T-helper 2 cell treated with Interferon-gamma antibody and Interleukin-4, amounts not matched to agents 5 μg/mL and 100 μg/mL, for 36 hours (primary cell): ENCODE measurements around the gene SLC5A6.
A peak's percentile ranks its signal among the peaks of the same experiment; 100 is the strongest.
"Not testable (repeated sequence)": the region's sequence is repeated elsewhere in the genome, so short reads cannot be mapped to it uniquely, and the experiment has no call there.

Source experiments
- DNase-seq: peaks from one replicate; pipeline ENCODE4 v3.0.0; 2021; ENCODE audit warnings: low spot score
- H3K27ac Mint-ChIP-seq: one replicate; pipeline ENCODE4 v1.8.0; 2021; ENCODE audit warnings: mild to moderate bottlenecking, mixed read lengths
- H3K27me3 Mint-ChIP-seq: one replicate; pipeline ENCODE4 v1.8.0; 2021; ENCODE audit warnings: low read depth, mixed read lengths
- H3K36me3 Mint-ChIP-seq: one replicate; pipeline ENCODE4 v1.8.0; 2021; ENCODE audit warnings: low read depth, mixed read lengths
- H3K4me1 Mint-ChIP-seq: one replicate; pipeline ENCODE4 v1.8.0; 2021; ENCODE audit warnings: low read depth, mixed read lengths
- H3K4me3 Mint-ChIP-seq: one replicate; pipeline ENCODE4 v1.8.0; 2022; ENCODE audit warnings: mild to moderate bottlenecking, moderate library complexity, mixed read lengths
- H3K9me3 Mint-ChIP-seq: one replicate; pipeline ENCODE4 v1.8.0; 2021; ENCODE audit warnings: mixed read lengths

The SLC5A6 gene

GRCh38 chr2:27205206-27205605, 6.9 kb downstream of the SLC5A6 start:
- Mint-ChIP-seq H3K27ac (peak overlapping the region; percentile 42), H3K4me1 (peaks cover 18% of the 10 kb centered on the region), H3K4me3 (no peak overlapping the region), H3K27me3 (no peaks in the 10 kb centered on the region), H3K9me3 (no peaks in the 10 kb centered on the region), H3K36me3 (peaks cover 24% of the 10 kb centered on the region)
- DNase-seq, result no peak

GRCh38 chr2:27204566-27204965, 7.5 kb downstream of the SLC5A6 start:
- H3K9me3 Mint-ChIP-seq, result no peaks in the 10 kb centered on the region
- H3K27me3 Mint-ChIP-seq, result no peaks in the 10 kb centered on the region
- DNase-seq, result no peak
- H3K36me3 Mint-ChIP-seq, result peaks cover 24% of the 10 kb centered on the region
- no peak overlapping the region for H3K27ac Mint-ChIP-seq
- peaks cover 12% of the 10 kb centered on the region for H3K4me1 Mint-ChIP-seq
- no peak overlapping the region for H3K4me3 Mint-ChIP-seq

GRCh38 chr2:27203741-27204140, 8.3 kb downstream of the SLC5A6 start:
- peaks cover 8% of the 10 kb centered on the region for H3K4me1 Mint-ChIP-seq
- no peaks in the 10 kb centered on the region for H3K27me3 Mint-ChIP-seq
- H3K9me3 Mint-ChIP-seq, result no peaks in the 10 kb centered on the region
- peaks cover 23% of the 10 kb centered on the region for H3K36me3 Mint-ChIP-seq
- no peak overlapping the region for H3K27ac Mint-ChIP-seq
- no peak for DNase-seq
- no peak overlapping the region for H3K4me3 Mint-ChIP-seq

- no peak overlapping the region for H3K27ac Mint-ChIP-seq
- H3K4me3 Mint-ChIP-seq, result no peak overlapping the region
- H3K27me3 Mint-ChIP-seq, result no peaks in the 10 kb centered on the region
- no peak for DNase-seq
- peaks cover 8% of the 10 kb centered on the region for H3K4me1 Mint-ChIP-seq
- H3K36me3 Mint-ChIP-seq, result peaks cover 23% of the 10 kb centered on the region
- no peaks in the 10 kb centered on the region for H3K9me3 Mint-ChIP-seq
Measured at GRCh38 chr2:27202854-27203253, 9.2 kb downstream of the SLC5A6 start.

GRCh38 chr2:27201675-27202074, 10.4 kb downstream of the SLC5A6 start:
- peaks cover 19% of the 10 kb centered on the region for H3K36me3 Mint-ChIP-seq
- no peaks in the 10 kb centered on the region for H3K9me3 Mint-ChIP-seq
- peaks cover 7% of the 10 kb centered on the region for H3K4me1 Mint-ChIP-seq
- H3K27ac Mint-ChIP-seq, result no peak overlapping the region
- no peak for DNase-seq
- H3K27me3 Mint-ChIP-seq, result no peaks in the 10 kb centered on the region
- H3K4me3 Mint-ChIP-seq, result no peak overlapping the region

GRCh38 chr2:27199241-27199640, 12.8 kb downstream of the SLC5A6 start:
- no peak overlapping the region for H3K4me3 Mint-ChIP-seq
- no peak for DNase-seq
- H3K4me1 Mint-ChIP-seq, result no peaks in the 10 kb centered on the region
- H3K9me3 Mint-ChIP-seq, result no peaks in the 10 kb centered on the region
- H3K27ac Mint-ChIP-seq, result no peak overlapping the region
- peaks cover 8% of the 10 kb centered on the region for H3K36me3 Mint-ChIP-seq
- H3K27me3 Mint-ChIP-seq, result no peaks in the 10 kb centered on the region

- Mint-ChIP-seq H3K4me3 (no peak overlapping the region), H3K4me1 (no peaks in the 10 kb centered on the region), H3K27ac (no peak overlapping the region), H3K9me3 (no peaks in the 10 kb centered on the region), H3K36me3 (peaks cover 8% of the 10 kb centered on the region), H3K27me3 (no peaks in the 10 kb centered on the region)
- no peak for DNase-seq
Measured at GRCh38 chr2:27198627-27199026, 13.4 kb downstream of the SLC5A6 start.

- not testable (repeated sequence) for H3K9me3 Mint-ChIP-seq, H3K27me3 Mint-ChIP-seq, H3K27ac Mint-ChIP-seq, H3K4me1 Mint-ChIP-seq, H3K36me3 Mint-ChIP-seq, DNase-seq, H3K4me3 Mint-ChIP-seq
Measured at GRCh38 chr2:27198068-27198467, 14.0 kb downstream of the SLC5A6 start.

GRCh38 chr2:27195799-27196198, 16.3 kb downstream of the SLC5A6 start:
- H3K4me1 Mint-ChIP-seq, H3K36me3 Mint-ChIP-seq, H3K9me3 Mint-ChIP-seq, H3K4me3 Mint-ChIP-seq, DNase-seq, H3K27ac Mint-ChIP-seq, H3K27me3 Mint-ChIP-seq: not testable (repeated sequence)

GRCh38 chr2:27194538-27195354, 17.3 kb downstream of the SLC5A6 start:
- Mint-ChIP-seq H3K4me3 (no peak overlapping the region), H3K4me1 (peaks cover 2% of the 10 kb centered on the region), H3K36me3 (no peaks in the 10 kb centered on the region), H3K27ac (no peak overlapping the region), H3K27me3 (no peaks in the 10 kb centered on the region), H3K9me3 (no peaks in the 10 kb centered on the region)
- no peak for DNase-seq

- Mint-ChIP-seq H3K36me3 (no peaks in the 10 kb centered on the region), H3K27me3 (peaks cover 5% of the 10 kb centered on the region), H3K9me3 (no peaks in the 10 kb centered on the region), H3K27ac (no peak overlapping the region), H3K4me1 (peaks cover 2% of the 10 kb centered on the region), H3K4me3 (no peak overlapping the region)
- no peak for DNase-seq
Measured at GRCh38 chr2:27191070-27191829, 20.8 kb downstream of the SLC5A6 start.

GRCh38 chr2:27189989-27190388, 22.1 kb downstream of the SLC5A6 start:
- Mint-ChIP-seq H3K4me3 (no peak overlapping the region), H3K9me3 (no peaks in the 10 kb centered on the region), H3K27ac (no peak overlapping the region), H3K27me3 (peaks cover 8% of the 10 kb centered on the region), H3K4me1 (peaks cover 2% of the 10 kb centered on the region), H3K36me3 (no peaks in the 10 kb centered on the region)
- no peak for DNase-seq

- H3K27ac Mint-ChIP-seq, result no peak overlapping the region
- H3K9me3 Mint-ChIP-seq, result no peaks in the 10 kb centered on the region
- H3K4me3 Mint-ChIP-seq, result no peak overlapping the region
- peaks cover 18% of the 10 kb centered on the region for H3K27me3 Mint-ChIP-seq
- H3K4me1 Mint-ChIP-seq, result peaks cover 7% of the 10 kb centered on the region
- DNase-seq, result no peak
- H3K36me3 Mint-ChIP-seq, result no peaks in the 10 kb centered on the region
Measured at GRCh38 chr2:27186613-27187345, 25.3 kb downstream of the SLC5A6 start.
